ENCODE data around the gene FLOT1.
A peak's percentile ranks its signal among the peaks of the same experiment; 100 is the strongest.
"Not testable (repeated sequence)": the region's sequence is repeated elsewhere in the genome, so short reads cannot be mapped to it uniquely, and the experiment has no call there.

FLOT1 gene

DNA sequence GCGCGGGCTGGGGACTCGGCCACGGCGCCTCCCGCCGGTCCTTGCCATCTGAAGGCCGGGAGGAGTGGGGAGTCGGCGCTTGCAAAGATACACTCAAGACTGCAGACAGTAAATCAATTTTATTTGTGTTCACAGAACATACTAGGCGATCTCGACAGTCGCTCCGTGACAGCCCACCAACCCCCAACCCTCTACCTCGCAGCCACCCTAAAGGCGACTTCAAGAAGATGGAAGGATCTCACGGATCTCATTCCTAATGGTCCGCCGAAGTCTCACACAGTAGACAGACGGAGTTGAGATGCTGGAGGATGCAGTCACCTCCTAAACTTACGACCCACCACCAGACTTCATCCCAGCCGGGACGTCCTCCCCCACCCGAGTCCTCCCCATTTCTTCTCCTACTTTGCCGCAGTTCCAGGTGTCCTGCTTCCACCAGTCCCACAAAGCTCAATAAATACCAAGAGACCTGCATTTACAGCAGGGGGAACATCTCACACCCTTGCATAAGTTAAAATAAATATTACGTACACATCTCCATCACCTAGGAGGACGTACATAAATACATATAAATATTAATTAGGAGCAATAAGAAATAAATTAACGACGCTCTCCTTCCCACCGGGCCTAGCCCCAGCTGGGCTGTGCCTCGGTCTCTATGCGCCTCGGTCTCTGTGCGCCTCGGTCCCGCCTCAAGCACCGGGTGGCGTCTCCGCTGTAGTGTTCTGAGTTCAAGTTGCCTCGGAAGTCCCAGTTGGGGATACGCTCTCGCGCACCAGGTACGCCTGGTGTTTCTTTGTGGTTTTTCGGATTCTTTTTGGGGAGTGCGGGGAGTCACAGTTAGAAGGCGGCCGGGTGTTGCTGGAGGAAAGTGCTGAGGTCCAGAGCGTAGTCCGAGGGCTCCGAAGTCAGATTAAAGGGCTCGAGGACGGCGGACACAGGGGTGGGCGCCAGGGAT lies 889 bp upstream of the FLOT1 start:
- no peak for DNase-seq

DNA sequence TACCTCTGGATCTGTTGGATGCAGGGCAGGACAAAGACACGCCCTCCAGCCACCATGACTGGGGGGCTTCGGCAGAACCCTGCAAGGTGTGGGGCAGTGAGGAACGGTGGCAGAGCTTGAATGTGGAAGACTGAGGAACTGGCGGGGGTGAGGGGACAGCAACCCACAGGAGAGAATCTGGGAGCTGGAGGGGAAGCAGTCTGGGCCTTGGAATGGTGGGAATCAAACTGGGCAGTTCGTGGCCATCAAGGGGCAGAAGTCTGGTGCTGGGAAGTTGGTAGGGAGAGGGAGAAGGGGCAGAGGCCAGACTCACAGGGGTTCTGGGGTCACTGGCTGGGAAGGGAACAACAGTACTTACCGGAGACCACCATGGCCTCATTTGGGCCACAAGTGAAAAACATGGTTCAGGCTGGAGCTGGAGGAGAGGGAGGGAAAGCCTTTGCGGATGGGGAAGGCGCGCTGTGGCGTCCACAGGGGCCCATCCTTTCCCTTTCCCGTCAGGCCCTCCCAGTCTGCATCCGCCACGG lies 635 bp downstream of the FLOT1 start:
- no peak for DNase-seq

DNA sequence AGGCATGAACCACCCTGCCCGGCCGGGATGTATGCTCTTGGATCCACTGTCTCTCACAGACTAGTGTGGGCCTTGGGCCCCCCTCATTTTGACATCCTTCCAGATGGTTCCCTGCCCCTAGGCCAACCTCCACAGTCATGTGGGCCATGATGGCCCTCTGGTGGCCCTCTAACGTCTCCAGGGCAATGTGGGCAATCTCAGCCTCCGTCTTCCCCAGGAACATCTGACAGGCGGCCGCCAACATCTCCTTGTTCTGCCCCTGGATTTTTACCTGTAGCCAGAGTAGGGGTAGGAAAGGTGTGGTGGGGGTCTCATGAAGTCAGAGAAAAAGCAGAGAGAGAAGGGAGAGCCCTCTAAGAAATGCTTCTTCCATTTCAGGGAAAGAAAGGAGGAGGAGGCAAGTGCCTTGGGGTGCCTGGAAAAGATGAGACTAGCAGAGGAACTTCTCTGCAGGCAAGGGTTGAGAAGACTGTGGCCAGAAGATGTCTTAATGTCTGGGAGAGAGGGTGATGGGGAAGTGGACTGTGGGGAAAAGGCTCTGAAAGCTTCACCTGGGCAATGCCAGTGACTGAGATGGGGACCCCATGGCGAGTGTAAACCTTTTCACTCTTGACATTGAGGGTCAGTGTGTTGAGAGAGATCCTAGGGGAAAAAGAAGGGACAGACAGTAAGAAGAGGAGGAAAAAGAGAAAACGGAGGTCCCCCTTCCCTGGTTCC lies 1.3 kb downstream of the FLOT1 start:
- no peak for DNase-seq

DNA sequence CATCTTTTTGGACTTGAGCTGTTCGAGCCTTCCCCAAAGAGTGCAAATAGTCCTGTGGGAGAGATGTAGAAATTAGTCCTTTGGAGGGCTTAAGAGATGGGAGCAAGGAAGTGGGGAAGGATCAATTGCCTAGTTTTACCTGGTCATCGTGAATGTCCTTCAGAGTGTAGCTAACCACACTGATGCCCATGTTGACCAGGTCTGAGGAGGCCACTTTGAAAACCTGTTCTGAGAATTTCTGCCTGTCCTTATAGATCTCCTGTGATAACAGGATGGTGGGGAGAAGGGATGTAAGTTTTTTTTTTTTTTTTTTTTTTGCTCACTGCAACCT lies 2.0 kb downstream of the FLOT1 start:
- DNase-seq = no peak

DNA sequence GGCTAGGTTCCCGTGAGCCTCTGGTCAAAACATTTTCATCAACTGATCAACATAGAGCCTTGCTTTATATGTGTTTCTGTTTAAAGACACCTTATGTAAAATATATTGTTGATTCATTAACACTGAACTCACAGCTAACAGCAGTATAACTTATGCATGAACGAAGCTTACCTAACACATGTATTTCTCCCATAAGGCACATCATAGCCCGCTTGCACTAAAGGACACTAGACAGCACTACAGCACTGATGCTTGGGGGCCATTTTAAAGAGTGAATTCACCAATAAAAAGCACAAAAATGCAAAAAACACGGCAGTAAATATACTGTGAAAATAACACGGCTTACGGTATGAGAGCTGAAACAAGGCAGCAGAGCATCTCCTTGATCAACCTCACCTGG lies 4.0 kb downstream of the FLOT1 start:
- DNase-seq = no peak

DNA sequence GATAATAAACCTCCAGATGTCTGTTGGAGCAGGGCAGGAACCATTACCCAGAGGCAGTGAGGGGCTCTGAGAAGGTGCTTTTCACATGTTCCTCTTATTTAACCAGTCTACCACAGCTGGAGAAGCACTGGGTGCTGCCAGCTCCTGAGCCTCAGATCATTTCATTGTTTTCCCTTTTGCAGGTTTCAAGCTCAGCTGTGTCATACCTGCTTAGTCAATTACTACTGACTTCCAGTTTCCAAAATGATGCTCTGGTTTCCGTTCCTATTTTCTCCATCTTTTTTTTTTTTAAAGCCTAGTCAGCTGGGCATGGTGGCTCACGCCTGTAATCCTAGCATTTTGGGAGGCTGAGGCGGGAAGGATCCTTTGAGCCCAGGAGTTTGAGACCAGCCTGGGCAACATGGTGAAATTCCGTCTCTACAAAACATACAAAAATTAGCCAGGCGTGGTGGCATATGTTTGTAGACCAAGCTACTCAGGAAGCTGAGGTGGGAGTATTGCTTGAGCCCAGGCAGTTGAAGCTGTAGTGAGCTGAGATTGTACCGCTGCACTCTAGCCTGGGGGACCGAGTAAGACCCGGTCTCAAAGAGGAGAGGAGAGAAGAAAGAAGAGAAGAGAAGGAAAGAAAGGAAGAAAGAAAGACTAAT lies 6.7 kb downstream of the FLOT1 start:
- DNase-seq = no peak

DNA sequence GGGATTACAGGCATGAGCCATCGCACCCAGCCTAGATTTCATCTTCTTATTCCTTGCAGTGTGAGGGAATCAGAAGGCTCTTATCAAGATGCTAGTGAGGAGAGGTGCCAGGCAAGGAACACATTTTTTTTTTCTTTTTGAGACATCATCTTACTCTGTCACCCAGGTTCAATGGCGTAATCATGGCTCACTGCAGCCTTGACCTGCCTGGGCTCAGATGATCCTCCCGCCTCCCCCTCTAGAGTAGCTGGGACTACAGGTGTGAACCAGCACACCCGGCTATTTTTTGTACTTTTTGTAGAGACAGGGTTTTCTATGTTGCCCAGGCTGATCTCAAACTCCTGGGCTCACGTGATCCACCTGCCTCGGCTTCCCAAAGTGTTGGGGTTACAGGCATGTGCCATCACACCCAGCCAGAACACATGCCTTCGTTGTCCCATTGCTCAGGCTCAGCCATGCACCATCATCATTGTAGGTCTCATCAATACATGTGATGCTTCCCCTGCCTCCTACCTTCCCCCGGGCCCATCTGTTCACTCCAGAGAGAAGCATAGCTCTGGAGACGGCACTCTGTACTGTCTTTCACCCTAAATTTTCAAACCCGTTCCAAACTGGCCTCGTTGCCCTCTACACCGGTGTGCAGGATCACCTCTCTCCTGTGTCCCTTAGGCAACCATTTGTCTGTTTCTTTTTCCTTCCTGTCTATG lies 10.1 kb downstream of the FLOT1 start:
- no peak for DNase-seq

DNA sequence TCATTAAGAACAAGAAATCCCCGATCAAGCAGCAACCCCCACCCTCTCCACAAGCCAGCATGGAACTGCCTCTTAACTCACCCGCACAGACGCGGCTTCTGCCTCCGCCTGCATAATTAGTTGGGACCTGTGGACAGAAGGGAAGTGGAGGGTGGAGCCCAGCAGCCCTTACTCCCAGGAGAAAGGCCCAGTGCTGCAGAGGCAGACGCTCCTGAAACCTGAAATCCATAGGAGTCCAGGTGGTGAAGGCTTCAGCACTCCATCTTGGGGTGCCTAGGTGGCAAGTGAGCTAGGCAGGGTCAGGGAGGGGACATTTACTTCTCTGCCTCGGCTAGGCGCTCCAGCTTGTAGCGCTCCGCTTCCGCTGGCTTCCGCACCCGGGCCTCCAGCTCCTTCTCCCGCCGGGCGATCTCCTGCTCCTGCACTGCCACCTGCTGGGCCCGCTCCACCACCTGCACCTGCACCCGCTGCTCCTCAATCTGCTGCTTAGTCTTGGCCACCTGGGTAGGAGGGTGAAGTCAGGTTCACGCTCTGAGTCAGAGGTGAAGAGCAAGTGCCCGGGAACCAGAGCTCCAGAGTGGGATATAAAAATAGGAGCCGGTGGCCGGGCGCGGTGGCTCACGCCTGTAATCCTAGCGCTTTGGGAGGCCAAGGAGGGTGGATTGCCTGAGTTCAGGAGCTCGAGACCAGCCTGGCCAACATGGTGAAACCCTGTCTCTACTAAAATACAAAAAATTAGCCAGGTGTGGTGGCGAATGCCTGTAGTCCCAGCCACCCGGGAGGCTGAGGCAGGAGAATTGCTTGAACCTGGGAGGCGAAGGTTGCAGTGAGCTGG lies 11.7 kb downstream of the FLOT1 start:
- peak; percentile 80 for DNase-seq

DNA sequence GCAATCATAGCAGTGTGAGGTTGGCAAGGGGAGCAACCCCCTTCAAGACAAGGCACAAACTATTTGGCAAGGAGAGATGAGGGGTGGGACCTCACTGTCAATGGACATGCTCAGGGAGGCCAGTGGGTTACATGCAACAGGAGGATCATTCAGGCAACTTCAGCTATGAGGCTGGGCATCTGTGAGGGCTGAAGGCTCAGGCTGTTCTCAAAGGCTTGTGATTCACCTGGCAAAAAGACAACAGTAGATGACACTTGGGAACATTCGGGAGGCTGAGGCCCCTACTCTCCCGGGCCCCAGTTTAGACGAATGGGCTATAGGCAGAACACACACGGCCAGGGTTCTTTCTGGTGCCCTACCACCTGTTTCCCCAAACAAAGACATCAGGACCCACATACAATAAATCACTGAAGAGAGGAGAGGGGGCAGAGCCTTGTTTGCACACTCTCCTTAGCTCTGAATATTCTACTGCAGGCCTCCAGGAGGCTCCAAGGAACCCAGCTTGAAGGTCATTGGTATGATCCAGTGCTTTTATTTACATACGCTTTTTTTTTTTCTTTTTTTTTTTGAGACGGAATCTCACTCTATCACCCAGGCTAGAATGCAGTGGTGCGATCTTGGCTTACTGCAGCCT lies 14.4 kb downstream of the FLOT1 start:
- no peak for DNase-seq

DNA sequence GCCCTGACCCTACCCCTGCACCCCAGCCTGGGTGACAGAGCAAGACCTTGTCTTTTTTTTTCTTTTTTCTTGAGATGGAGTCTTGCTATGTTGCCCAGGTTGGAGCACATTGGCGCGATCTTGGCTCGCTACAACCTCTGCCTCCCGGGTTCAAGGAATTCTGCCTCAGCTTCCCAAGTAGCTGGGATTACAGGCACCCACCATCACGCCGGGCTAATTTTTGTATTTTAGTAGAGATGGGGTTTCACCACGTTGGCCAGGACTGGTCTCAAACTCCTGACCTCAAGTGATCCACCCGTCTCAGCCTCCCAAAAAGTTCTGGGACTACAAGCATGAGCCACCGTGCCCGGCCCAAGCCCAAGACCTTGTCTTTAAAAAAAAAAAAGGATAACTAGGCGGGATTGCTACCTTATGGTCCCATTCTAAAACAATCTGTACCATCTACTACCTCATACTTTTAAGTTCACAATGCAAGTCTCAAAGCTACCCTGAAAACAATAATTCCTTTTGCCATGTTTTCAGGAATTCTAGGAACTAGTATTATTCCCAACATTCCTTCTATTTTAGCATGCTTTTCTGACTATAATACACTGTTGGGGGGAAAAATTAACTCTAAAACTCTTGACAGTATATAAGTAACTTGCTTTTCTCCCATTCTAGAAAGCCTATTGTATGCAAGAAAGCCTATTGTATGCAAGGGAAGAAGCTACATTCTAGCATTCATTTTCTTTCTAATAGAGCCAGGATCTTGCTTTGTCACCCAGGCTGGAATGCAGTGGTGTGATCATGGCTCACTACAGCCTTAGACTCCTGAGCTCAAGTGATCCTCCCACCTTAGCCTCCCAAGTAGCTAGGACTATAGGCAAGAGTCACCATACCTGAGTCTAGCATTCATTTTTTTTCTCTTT lies 15.7 kb downstream of the FLOT1 start:
- no peak for DNase-seq

DNA sequence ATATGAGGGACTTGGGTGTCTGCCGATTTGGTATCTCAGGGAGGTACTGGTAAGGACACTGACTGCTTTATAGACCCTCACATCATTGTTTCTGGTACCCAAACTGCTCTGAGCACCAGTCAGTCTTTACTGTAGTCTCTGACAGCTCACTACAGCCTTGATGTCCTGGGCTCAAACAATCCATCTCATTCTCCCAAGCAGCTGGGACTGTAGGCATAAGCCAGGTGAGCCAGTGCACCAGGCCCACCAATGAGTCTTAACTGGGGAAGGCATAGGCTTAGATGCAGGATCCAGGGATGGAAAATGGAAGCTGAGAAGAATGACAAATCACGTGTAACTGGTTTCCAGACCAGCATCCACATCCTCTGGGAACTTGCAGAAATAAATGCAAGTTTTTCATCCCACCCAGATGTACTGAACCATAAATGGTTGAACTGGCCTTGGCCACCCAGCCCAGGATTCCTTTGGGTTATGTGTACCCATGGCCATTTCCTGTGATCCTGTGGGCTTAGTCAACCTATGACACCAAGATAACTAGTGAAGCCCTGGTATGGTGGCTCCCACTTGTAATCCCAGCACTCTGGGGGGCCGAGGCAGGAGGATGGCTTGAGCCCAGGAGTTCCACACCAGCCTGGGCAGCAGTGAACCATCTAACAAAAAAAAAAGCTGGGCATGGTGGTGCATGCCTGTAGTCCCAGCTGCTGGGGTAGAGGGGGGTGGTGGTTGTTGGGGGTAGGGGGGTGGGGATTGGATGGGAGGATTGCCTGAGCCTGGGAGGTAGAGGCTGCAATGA lies 16.6 kb downstream of the FLOT1 start:
- DNase-seq = no peak

DNA sequence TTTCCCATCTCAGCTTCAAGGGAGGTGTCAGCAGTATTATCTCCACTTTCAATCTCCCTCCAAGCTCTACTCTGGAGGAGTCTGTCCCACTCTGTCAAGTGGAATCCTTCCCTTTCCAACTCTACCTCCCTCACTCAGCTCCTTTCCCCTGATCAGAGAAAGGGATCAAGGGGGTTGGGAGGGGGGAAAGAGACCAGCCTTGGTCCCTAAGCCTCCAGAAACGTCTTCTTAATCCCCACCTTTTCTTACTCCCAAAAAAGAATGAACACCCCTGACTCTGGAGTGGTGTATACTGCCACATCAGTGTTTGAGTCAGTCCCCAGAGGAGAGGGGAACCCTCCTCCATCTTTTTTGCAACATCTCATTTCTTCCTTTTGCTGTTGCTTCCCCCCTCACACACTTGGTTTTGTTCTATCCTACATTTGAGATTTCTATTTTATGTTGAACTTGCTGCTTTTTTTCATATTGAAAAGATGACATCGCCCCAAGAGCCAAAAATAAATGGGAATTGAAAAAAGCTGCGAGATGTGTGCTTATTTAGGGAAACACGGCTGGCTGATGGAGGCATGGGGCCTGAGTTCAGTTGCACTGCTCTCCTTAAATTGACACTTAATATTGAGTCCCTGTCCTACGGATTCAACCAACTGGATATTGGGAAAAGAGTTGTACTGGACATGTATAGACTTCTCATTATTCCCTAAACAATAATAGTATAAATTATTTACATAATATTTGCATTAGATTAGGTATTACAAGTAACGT lies 17.4 kb downstream of the FLOT1 start:
- DNase-seq = no peak

DNA sequence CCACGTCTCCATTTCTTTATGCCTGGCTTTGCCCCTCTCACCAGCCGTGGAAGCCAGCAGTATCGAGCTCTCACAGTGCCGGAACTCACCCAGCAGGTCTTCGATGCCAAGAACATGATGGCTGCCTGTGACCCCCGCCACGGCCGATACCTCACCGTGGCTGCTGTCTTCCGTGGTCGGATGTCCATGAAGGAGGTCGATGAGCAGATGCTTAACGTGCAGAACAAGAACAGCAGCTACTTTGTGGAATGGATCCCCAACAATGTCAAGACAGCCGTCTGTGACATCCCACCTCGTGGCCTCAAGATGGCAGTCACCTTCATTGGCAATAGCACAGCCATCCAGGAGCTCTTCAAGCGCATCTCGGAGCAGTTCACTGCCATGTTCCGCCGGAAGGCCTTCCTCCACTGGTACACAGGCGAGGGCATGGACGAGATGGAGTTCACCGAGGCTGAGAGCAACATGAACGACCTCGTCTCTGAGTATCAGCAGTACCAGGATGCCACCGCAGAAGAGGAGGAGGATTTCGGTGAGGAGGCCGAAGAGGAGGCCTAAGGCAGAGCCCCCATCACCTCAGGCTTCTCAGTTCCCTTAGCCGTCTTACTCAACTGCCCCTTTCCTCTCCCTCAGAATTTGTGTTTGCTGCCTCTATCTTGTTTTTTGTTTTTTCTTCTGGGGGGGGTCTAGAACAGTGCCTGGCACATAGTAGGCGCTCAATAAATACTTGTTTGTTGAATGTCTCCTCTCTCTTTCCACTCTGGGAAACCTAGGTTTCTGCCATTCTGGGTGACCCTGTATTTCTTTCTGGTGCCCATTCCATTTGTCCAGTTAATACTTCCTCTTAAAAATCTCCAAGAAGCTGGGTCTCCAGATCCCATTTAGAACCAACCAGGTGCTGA lies 18.4 kb downstream of the FLOT1 start:
- DNase-seq = not testable (repeated sequence)

DNA sequence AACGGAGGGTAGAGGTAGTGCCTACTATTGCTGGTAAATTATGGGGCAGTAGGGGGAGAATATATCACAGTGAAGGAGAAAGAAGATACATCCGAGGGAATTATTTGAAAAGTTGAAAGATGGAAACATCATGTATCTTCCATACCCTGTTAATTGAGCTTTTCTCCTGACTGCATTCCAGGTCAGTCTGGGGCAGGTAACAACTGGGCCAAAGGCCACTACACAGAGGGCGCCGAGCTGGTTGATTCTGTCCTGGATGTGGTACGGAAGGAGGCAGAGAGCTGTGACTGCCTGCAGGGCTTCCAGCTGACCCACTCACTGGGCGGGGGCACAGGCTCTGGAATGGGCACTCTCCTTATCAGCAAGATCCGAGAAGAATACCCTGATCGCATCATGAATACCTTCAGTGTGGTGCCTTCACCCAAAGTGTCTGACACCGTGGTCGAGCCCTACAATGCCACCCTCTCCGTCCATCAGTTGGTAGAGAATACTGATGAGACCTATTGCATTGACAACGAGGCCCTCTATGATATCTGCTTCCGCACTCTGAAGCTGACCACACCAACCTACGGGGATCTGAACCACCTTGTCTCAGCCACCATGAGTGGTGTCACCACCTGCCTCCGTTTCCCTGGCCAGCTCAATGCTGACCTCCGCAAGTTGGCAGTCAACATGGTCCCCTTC lies 19.2 kb downstream of the FLOT1 start:
- DNase-seq = not testable (repeated sequence)

DNA sequence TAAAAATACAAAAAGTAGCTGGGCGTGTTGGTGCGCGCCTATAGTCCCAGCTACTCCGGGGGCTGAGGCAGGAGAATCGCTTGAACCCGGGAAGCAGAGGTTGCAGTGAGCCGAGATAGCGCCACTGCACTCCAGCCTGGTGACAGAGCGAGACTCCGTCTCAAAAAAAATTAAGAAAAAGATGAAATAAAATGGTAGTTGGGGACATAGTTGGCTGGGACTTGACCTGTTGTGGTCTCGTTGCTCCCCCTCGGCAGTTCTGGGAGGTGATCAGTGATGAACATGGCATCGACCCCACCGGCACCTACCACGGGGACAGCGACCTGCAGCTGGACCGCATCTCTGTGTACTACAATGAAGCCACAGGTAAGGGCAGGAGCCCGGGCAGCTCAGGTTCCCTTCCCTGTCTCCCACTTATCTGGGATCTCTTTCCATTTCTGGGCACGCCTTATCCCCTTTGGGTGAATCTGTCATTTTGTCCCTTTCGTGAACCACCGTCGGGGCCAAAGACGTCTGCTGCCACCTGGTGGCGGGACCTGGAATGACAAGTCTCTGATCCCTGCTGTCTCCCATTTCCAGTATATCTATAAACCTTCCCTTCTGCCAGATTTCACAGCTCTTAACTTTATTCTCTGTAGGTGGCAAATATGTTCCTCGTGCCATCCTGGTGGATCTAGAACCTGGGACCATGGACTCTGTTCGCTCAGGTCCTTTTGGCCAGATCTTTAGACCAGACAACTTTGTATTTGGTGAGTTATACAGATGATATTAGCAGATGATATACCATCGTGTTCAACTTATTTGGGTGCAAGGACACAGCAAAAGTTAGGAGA lies 20.0 kb downstream of the FLOT1 start:
- no peak for DNase-seq

DNA sequence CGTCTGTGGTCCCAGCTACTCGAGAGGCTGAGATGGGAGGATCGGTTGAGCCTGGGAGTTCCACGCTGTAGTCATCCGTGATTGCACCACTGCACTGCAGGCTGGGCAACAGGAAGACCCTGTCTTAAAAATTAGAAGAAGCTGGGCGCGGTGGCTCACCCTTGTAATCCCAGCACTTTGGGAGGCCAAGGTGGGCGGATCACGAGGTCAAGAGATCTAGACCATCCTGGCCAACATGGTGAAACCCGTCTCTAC lies 20.5 kb downstream of the FLOT1 start:
- DNase-seq = not testable (repeated sequence)
